GM21447 (cell line): Measurements from ENCODE around the gene C4A.
"Not testable (repeated sequence)": the region's sequence is repeated elsewhere in the genome, so short reads cannot be mapped to it uniquely, and the experiment has no call there.

Experiments used
- ATAC-seq: cut with Tn5 transposase; IDR thresholded peaks from one replicate; pipeline ENCODE4 v1.9.1; 2021; ENCODE audit not compliant: unreplicated experiment

Gene C4A

DNA sequence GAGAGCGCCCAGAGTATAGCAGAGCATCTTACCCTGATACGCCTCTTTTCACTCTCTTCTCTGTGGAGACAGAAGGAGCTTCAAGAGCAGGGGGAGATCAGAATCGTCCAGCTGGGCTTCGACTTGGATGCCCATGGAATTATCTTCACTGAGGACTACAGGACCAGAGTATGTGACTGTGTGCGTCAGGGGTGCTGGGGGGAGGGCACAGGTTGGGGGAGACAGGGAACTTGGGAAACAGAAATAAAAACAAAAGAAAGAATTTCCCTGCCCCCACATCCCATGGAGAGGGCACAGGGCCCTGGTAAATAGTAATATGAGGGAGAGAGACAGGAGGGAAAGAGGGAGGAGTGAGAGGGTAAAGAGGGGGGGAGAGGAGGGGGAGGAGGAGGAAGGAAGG lies 3.0 kb upstream of the C4A start:
- ATAC-seq, result no peak

DNA sequence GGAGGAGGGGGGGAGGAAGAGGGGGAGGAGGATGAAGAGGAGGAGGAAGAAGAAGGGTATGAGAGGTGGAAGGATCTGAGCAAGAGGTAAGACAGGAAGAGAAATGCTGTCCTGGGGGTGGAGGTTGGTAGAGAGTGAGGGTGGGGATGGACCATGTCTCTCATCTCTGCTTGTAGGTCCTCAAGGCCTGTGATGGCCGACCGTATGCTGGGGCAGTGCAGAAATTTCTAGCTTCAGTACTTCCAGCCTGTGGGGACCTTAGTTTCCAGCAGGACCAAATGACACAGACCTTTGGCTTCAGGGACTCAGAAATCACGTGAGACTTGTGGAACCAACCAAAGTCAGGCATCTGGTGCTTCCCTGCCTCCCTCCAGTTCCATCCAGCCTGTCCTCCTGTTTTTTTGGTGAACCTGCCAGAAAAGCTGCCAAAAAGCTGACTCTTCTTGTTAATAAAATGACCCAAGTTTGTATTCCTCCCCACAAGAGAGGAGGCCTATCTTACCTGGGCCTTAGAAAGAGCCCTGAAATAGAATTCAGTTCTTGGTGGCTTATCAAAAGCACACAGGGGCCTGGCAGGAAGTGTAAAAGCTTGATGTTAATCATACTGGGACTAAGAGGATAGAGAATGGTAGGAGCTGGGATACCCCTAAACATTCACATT lies 2.5 kb upstream of the C4A start:
- no peak for ATAC-seq

DNA sequence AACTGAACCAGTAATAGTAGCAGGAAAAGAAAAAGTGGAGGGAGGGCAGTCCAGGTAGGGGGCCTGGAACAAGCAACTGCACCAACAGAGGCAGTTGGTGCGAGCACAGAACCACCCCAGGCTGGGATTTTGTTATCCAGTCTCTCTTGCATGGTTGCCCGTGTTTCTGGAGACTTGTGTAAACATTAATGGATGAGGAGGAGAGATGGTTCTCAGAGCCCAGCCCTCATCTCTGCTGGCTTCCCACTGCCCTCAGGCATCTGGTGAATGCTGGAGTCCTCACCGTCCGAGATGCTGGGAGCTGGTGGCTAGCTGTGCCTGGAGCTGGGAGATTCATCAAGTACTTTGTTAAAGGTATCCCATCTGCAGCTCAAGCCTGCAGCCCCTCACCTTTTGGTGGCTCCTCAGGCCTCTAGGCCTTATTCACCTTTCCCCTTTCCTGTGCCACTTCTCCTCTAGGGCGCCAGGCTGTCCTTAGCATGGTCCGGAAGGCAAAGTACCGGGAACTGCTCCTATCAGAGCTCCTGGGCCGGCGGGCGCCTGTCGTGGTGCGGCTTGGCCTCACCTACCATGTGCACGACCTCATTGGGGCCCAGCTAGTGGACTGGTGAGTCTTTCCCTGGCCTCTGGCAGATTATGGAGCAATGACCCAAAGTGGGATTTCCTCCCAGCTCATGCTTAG lies 1.5 kb upstream of the C4A start:
- ATAC-seq, result not testable (repeated sequence)

DNA sequence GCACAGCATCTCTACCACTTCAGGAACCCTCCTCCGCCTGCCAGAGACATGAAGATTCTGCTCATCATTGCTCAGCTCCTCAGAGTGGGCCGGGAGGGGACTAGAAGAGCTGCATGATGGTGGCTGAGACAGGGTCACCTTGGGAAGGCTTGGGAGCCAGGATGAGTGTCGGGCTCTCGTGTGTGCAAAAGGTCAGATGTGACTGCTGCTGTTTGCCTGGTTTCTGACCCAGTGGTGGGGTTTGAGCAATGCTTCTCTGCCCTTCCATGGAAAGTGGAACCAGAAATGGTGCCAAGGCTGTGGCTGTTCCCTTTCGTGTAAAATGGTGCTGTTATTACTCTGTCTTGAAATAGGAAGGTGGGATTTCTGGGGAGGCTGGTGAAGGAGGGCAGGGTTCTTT lies 859 bp upstream of the C4A start:
- not testable (repeated sequence) for ATAC-seq

DNA sequence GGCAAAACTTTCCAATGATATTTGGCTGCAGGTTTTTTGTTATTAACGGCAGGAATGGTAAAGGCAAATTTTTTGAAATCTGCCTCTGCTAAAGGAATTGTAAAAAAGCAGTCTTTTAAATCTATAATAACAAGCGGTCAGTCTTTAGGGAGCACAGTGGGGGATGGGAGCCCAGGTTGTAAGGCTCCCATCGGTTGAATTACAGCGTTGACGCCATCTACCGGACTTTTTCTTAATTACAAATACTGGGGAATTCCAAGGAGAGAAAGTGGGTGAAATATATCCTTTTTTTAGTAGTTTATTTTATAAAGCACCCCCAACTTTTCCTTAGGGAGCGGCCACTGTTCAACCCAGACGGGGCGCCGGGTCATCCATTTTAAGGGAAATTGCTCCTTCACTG lies 7.5 kb downstream of the C4A start:
- ATAC-seq, result not testable (repeated sequence)

DNA sequence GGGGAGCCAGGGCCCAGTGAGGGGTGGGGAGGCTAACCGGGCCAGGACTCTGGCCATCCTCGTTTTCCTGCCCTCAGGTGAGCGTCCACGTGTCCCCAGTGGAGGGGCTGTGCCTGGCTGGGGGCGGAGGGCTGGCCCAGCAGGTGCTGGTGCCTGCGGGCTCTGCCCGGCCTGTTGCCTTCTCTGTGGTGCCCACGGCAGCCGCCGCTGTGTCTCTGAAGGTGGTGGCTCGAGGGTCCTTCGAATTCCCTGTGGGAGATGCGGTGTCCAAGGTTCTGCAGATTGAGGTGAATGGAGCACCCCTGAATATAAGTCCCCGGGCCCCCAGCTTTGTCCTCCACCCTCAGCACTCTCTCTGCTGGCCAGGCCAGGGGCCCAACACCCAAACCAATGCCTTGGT lies 12.6 kb downstream of the C4A start:
- ATAC-seq, result not testable (repeated sequence)

DNA sequence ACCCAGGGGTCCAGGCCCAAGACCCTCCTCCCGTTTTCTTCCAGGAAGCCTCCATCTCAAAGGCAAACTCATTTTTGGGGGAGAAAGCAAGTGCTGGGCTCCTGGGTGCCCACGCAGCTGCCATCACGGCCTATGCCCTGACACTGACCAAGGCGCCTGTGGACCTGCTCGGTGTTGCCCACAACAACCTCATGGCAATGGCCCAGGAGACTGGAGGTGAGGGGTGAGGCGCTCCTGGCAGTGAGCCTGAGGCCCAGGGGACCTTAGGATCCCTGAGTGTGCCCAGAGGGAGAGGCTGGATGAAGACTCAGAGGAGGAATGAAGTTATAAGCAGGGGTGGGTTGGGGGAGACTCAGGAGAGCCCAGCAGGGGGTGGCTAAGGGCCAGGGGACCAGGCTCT lies 14.5 kb downstream of the C4A start:
- ATAC-seq, result not testable (repeated sequence)

DNA sequence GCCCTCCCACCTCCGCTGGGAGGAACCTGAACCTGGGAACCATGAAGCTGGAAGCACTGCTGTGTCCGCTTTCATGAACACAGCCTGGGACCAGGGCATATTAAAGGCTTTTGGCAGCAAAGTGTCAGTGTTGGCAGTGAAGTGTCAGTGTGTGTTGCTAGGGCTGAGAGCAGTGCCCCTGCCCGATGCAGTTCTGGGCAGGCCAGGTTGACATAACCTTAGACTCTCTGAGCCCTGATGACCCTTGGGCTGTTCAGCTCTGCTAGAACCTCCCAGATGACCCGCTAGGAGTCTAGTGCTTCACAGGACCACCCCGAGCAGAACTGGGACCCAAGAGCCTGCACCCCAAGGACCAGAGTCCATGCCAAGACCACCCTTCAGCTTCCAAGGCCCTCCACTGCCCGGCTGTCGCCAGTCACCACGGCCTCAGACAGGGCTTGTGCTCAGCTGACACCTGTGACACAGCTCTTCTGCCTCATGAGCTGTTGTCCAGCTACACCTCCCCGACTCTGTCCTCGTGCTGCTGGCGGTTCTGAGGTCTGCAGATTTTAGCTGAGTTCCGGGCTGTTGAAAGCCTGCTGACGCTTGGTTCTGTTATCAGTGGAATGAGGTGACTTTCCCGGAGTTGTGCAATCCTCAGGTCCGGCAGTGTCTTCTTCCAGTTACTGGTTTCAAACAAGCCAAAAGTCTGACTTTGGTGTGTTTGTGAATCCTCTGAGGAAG lies 20.9 kb downstream of the C4A start:
- not testable (repeated sequence) for ATAC-seq

DNA sequence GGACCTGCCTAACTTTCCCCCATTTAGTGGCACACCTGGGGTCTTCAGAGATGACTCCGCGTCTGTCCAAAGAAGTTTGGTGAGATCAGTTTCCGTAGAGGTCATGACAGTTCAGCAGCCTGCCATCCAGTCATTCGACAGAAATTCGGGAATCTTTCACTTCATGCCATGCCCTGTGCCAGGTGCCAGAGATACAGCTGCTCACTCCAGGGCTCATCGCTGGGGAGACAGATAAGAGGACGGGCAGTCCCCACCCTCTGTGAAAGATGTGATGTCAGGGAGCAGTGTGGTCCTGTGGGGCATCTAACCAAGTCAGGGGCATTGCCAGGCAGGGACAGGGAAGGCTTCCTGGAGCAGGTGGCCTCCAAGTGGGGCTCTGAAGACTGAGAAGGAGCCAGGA lies 21.4 kb downstream of the C4A start:
- not testable (repeated sequence) for ATAC-seq

DNA sequence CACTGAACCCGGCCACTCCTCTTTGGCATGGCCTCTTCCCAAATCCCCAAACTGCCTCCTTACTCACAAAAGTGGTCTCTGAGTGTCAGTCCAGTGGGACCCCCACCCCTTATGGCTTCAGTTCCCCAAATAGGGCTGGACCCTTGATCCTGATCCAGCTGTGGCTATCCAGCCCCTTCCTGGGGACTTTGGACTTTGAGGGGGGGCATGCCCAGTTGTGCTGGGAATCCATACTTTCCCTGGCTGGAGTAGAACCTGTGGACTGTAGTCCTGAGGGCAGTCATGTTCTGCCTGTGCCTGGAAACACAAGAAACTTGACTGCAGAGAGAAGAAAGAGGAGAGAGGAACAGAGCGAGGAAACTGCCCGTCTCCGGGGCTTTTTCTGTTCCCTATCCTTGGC lies 22.5 kb downstream of the C4A start:
- ATAC-seq, result not testable (repeated sequence)

DNA sequence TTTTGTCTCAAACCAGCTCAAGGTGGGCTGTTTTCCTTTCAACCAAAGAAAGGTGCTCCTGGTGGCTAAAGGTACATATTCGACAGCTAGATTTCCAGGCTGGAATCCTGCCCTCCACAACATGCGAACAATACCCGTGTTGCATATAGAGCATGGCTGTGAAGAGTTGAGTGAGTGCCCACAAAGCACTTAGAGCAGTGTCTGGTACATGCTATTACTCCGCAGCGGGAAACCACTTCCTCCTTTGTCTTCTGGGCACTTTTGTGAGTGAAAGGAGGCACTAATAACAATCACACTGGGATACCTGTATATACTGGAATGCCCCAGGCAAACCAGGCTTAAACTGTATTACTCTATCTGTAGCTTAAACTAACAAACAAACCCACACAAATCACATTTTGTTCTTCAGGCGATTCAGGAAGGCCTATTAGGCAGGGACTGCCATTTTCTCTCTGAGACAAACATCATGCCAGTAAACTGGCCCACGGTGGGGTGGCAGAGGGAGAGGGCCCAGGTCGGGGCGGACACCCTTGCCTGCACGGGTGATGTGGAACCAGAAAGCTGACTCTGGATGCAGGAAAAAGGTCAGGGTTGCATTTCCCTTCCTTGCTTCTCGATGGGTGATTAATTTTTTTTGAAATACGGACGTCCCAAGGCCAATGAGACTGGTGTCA lies 23.1 kb downstream of the C4A start:
- ATAC-seq, result not testable (repeated sequence)

DNA sequence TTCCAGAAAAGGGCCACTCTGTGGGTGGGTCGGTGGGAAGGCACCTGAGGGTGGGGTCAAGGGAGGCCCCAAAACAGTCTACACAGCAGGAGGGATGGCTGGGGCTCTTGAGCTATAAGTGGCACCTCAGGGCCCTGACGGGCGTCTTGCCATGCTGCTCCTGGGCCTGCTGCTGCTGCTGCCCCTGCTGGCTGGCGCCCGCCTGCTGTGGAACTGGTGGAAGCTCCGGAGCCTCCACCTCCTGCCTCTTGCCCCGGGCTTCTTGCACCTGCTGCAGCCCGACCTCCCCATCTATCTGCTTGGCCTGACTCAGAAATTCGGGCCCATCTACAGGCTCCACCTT lies 23.7 kb downstream of the C4A start:
- not testable (repeated sequence) for ATAC-seq

DNA sequence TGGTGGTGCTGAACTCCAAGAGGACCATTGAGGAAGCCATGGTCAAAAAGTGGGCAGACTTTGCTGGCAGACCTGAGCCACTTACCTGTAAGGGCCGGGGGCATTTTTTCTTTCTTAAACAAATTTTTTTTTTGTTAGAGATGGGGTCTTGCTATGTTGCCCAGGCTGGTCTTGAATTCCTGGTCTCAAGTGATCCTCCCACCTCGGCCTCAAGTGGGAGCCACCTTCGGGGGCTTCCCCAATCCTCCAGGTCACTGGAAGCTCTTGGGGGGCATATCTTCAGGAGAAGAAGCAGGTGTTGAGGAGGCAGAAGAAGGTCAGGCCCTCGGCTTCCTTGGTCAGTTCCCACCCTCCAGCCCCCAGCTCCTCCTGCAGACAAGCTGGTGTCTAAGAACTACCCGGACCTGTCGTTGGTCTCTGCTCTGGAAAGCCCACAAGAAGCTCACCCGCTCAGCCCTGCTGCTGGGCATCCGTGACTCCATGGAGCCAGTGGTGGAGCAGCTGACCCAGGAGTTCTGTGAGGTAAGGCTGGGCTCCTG lies 24.2 kb downstream of the C4A start:
- ATAC-seq, result not testable (repeated sequence)

DNA sequence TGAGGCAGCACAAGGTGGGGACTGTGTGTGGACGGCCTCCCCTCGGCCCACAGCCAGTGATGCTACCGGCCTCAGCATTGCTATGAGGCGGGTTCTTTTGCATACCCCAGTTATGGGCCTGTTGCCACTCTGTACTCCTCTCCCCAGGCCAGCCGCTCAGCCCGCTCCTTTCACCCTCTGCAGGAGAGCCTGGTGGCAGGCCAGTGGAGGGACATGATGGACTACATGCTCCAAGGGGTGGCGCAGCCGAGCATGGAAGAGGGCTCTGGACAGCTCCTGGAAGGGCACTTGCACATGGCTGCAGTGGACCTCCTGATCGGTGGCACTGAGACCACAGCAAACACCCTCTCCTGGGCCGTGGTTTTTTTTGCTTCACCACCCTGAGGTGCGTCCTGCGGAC lies 25.2 kb downstream of the C4A start:
- not testable (repeated sequence) for ATAC-seq

DNA sequence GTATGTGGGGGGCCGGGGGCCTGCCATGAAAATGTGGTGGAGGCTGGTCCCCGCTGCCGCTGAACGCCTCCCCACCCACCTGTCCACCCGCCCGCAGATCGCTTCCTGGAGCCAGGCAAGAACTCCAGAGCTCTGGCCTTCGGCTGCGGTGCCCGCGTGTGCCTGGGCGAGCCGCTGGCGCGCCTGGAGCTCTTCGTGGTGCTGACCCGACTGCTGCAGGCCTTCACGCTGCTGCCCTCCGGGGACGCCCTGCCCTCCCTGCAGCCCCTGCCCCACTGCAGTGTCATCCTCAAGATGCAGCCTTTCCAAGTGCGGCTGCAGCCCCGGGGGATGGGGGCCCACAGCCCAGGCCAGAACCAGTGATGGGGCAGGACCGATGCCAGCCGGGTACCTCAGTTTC lies 26.2 kb downstream of the C4A start:
- not testable (repeated sequence) for ATAC-seq

DNA sequence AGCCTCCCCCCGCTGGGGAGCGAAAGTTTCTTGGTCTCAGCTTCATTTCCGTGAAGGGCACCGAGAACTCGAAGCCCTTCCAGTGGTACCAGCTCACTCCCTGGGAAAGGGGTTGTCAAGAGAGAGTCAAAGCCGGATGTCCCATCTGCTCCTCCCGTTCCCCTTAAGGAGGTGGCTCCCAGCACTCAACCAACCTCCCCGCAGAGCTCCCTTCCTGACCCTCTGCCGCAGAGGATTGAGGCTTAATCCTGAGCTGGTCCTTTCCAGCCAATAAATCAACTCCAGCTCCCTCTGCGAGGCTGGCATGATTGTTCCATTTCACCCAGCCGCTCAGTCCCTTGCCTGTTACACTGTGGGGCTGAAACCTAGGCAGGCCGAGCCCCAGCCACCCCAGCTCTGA lies 26.8 kb downstream of the C4A start:
- ATAC-seq, result not testable (repeated sequence)

DNA sequence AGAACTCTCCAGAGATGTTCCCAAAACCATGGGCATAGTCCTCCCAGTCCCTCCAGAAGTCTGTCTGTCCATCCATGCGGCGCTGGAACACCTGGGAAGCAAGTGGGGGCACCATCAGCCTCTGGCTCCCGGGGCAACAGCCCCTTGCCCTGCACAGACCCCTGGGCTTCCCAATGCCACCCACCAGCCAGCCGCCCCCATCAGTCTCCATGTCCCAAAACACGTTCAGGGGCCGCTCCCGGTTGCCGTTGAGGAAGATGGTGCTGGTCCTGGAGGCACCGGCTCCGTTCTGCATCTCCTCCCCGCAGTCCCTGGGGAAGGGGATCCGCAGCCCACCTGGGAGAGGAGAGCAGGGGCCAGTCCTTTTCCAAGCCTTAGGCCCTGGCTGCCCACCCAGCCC lies 27.7 kb downstream of the C4A start:
- ATAC-seq, result not testable (repeated sequence)

DNA sequence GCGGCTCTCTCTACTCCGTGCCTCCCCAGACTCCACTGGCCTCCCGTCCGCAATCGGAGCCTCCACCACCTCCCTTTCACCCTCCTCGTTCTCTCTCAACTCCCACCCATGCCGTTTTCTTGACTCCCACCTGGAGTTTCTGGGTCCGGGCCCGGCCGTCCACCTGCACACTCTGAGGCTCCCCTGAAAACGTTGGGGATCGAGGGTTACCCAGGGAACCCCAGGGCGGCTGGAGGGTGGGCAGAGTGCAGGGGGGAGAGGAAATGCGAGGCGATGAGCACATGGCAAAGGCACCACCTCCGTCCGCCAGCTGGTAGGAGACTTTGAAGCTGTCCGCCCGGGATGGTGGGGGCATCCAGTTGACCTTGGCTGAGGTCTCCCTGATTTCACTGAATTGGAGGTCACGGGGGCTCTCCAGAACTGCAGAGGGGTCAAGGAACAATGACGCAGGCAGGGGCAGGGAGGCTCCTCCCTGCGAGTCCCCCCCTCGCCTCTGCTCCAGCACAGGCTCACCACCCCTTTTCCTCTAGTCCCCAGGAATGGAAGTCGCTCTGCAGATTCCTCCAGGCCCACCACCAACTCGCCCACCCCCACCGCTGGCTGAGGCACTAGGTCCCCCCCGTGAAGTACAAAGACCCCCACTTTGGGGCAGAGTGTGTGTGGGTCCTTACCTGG lies 29.1 kb downstream of the C4A start:
- not testable (repeated sequence) for ATAC-seq

DNA sequence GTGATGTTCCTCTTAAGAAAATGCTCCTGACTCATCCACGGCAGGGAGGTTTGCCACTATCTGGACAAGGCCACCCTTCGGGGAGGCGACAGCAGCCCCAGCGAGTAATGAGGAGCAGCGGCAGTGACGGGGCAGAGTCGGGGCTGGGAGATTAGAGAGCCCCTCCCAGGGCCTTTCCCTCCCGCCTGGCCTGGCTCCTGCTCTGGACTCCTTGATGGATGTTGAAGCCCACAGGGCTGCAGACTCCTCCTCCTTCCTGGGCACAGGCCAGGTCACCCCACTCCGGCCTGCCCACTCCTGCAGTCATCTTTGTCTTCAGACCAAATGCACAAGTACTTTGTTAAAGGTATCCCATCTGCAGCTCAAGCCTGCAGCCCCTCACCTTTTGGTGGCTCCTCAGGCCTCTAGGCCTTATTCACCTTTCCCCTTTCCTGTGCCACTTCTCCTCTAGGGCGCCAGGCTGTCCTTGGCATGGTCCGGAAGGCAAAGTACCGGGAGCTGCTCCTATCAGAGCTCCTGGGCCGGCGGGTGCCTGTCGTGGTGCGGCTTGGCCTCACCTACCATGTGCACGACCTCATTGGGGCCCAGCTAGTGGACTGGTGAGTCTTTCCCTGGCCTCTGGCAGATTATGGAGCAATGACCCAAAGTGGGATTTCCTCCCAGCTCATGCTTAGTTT lies 31.2 kb downstream of the C4A start:
- ATAC-seq, result not testable (repeated sequence)

DNA sequence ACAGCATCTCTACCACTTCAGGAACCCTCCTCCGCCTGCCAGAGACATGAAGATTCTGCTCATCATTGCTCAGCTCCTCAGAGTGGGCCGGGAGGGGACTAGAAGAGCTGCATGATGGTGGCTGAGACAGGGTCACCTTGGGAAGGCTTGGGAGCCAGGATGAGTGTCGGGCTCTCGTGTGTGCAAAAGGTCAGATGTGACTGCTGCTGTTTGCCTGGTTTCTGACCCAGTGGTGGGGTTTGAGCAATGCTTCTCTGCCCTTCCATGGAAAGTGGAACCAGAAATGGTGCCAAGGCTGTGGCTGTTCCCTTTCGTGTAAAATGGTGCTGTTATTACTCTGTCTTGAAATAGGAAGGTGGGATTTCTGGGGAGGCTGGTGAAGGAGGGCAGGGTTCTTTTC lies 31.9 kb downstream of the C4A start:
- not testable (repeated sequence) for ATAC-seq
